NCI-H2081 (cell line): ENCODE data around the gene HSBP1L1.

Source experiments
- DNase-seq, 2 experiments: peaks; one replicate each; lab custom pipeline; 2025; lab: John Stamatoyannopoulos, UW

The HSBP1L1 gene

DNA sequence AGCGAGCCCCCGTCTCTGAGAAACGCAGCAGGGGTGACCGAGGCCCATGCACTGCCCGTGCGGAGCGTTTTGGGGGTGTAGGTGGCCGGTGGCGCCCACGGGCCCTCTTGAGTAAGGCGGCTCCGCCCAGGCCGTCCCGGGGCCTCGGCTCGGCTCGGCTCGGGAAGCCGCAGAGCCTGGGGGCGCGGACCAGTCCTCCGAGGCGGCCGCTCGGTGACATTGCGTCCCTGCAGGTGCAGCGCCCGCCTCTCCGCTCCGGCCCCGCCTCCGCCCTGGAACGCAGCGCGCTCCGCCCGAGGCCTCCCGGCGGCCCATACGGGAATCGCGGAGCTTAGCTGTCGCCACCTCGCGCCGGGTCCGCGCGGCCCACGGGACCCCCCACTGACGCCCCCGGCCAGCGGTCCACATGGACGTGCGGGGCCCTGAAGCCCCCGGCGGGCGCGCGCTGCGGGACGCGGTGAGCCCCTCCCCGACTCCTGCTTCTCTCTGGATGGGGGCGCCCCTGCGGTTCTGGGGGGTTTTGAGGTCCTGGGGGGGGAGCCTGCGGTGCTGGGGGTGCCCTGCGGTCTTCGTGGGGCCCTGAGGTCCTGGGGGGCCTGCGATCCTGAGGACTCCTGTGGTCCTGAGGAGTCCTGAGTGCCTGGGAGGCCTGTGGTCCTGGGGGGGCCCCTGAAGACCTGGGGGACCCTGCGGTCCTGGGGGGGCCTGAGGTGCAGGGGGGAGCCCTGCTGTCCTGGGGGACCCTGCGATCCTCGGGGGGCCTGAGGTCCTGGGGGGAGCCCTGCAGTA, at the start of gene HSBP1L1:
TSS of gene HSBP1L1 (plus strand) at position 314 of the 789 bp plus-strand sequence. CDS start at position 407, 93 bp downstream.
- peak in 1 of 2 experiments; percentile 39 for DNase-seq

DNA sequence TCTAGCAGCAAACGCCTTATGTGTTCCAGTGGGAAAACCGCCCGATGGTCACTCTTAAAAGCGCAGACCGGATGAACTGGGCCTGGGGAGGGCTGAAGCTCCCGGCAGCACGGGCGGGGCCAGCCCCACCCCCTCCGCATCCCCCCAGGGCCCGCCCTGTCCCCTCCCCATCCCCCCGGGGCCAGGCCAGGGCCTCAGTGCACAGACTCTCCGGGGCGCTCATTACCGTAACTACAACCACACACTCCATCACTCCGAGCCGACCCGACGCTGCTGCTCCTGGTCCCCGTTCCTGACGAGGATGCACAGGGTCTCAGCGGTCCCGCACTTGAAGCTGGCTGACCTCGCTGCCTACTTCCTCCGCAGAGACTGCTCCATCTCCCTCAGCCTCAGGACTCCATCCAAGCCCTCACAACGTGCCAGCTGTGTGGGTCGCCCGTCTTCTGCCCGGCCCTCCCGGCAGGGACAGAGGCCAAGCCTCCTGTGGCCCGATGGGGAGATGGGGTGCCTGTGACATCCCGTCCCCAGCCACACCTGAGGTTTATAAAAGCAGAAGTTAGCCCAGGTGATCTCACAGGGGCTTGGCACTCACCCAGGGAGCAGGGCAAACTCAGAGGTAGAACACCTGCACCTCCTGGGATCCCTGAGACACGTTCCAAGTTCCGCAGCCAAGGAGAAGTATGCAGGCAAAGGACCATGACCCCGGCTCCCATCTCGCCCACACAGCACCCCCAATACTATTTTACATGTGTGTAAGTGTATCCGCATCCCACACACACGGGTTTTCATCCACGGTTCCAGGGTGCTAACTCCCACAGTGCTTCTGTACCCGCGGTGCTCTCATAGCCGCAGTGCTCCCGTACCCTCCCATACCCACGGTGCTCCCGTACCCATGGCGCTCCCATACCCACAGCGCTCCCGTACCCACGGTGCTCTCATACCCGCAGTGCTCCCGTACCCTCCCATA, 49.0 kb upstream of the HSBP1L1 start:
- DNase-seq: no peak

DNA sequence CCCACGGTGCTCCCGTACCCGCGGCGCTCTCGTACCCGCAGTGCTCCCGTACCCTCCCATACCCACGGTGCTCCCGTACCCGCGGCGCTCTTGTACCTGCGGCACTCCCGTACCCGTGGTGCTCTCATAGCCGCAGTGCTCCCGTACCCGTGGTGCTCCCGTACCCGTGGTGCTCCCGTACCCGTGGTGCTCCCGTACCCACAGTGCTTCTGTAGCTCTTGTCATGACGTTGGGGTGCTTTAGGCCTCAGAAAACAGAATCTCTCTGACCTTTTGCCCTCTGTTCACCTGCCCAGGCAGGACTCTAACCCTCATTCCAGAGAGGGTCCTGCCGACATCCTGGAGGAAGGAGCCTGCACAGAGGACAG, 48.3 kb upstream of the HSBP1L1 start:
- no peak for DNase-seq

DNA sequence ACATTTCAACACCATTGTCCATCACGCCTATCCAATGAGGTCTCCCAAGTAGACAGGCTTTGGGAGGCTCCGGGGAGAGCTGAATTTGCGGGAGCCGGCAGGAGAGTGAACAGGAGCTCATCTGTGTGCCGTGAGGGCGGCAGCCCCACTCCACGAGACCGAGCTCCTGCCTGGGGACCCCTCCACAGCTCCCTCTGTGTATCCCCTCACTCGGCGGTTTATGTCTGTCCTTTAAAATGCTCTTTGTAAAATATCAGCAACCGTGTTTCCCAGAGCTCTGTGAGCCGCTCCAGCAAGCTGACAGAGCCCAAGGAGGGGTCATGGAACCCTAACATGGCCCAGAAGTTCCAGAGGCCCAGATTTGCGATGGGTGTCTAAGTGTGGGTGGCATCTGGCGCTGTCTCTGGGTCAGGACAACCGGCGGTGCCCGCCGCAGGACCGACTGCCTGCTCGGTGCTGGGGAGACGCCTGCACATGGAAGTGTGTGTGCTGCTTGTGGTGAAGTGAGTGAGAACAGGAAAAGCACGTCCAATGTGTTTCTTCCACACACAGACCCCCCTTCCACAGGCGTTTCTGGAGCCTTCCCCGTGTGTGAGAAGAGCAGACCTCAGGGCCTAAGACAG, 47.8 kb upstream of the HSBP1L1 start:
- no peak for DNase-seq

DNA sequence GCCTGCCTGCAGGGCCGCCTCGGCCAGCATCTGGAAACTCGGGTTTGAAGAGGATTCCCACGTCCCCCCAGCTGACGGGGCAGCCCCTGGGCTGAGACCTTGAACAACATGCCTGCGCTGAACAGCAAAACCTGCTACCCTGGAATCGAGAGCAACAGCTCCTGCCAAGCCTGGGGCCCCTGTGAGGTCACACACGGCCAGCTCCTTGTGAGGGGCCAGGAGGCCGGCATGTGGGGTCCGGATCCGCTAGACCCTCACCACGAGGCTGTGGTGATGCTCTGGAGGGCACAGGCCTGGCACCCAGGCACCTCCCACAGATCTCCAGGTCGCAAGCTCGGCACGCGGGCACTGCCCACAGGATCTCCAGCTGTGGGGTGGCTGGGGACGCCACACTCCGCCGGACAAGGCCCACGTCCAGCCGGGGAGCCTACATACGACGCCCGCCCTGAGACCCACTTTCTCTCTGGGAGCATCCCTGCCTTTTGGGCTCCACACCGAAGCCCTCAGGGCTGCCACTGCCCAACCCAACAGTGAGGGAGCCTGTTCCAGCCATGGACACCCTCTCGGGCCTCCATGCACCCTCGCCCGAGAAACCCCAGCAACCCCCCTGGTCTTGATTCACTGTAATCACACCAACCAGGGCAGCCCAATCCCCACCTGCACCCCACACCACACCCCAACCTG, 47.1 kb upstream of the HSBP1L1 start:
- no peak for DNase-seq

DNA sequence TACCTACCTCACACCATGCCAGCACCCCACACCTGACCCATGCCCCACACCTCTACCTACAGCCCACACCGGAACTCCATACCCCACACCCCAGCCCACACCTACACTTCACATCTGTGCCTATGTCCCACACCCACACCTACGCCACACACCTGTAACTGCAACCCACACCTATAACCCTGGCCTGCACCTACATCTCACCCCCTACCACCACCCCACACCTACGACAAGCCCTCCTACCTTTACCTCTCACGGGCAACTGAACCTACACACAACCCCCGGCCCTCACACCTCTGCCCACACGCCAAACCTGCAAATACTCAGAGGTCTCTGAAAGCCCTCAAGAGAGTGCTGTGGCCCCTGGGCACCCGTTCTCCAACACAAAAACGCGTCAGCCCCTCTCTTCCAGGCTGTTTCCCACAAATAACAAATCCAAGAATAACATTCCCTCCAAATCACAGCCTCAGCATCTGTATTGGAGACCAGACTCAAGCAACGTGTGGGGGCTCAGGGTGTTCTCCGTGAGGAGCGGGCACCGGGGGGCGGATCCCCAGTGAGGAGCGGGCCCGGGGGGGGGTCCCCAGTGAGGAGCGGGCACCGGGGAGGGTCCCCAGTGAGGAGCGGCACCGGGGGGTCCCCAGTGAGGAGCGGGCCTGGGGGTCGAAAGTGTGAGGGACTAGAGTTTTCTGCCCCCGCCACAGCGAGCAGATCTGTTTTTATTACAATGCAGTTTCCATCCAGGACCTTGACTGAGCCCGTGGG, 46.4 kb upstream of the HSBP1L1 start:
- DNase-seq: no peak

GRCh38 chr18:79918615-79919011, 45.8 kb upstream of the HSBP1L1 start:
- no peak for DNase-seq

- DNase-seq: no peak
Measured at GRCh38 chr18:79919089-79919488, 45.4 kb upstream of the HSBP1L1 start.

DNA sequence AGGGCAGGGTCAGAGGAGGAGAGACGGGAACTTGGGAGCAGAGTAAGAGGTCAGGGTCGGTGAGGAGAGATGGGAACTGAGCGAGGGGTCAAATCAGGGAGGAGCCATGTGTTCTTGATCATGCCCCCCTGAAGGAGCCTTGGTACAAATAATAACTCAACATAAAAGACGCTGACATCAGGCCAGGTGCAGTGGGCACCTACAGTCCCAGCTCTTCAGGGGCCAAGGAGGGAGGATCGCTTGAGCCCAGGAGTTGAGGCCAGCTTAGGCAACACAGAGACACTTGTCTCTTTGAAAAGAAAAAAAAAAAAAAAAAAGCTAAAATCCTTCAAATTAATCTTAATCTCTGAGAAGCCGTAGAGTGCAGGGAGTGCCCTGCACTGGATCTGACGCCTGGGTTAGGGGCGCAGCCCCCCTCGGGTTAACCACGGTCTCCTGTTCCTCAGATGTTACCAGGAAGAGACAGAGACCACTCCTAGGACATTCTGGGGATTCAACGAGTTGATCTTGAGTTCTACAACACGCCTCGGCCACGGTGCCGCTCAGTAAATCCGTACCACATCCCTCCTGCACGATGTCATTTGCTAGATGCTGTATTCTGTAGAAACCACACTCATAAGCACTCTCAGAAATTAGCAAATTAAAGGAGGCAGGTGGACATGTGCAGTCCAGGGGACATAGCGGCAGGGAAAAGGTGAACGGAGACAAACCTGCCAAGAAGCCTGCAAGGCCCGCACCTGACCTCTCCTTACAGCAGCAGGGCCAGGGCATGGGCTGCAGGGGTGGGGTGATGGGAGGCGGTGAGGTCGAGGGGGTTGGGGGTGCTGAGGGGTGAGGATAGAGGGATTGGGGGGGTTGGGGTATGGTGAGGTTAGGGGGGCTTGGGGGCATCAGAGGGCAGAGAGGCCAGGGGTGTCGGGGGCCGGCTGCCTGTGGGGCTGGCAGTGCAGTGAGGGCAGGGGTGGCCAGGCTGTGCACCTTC, 42.2 kb upstream of the HSBP1L1 start:
- no peak for DNase-seq

- no peak for DNase-seq
Measured at GRCh38 chr18:79922971-79923411, 41.5 kb upstream of the HSBP1L1 start.

DNA sequence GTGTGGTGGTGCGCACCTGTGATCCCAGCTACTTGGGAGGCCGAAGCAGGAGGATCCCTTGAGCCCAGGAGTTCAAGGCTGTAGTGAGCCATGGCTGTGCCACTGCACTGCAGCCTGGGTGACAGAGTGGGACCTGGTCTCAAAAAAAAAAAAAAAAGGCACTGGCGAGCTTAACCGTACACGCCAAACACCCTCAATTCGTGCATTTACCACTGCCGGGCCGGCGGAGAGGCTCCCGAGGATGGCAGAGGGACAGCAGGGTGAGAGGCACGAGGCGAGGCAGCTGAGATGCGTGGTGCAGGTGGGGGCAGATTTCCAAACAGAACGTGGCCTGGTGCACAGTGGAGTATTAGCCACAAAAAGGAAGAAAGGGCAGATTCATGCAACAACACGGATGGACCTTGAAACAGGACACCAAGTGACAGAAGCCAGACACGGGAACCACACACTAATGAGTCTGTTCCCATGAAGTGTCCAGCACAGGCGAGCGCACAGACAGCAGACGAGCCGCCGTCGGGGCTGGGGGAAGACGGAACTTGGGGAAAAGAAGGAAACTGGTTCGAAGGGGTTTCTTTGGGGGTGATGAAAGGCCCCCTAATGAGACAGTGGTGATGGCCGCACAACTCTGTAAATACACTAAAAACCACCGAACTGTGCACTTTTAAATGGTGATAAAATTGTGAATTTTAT, 40.4 kb upstream of the HSBP1L1 start:
- DNase-seq: no peak

DNA sequence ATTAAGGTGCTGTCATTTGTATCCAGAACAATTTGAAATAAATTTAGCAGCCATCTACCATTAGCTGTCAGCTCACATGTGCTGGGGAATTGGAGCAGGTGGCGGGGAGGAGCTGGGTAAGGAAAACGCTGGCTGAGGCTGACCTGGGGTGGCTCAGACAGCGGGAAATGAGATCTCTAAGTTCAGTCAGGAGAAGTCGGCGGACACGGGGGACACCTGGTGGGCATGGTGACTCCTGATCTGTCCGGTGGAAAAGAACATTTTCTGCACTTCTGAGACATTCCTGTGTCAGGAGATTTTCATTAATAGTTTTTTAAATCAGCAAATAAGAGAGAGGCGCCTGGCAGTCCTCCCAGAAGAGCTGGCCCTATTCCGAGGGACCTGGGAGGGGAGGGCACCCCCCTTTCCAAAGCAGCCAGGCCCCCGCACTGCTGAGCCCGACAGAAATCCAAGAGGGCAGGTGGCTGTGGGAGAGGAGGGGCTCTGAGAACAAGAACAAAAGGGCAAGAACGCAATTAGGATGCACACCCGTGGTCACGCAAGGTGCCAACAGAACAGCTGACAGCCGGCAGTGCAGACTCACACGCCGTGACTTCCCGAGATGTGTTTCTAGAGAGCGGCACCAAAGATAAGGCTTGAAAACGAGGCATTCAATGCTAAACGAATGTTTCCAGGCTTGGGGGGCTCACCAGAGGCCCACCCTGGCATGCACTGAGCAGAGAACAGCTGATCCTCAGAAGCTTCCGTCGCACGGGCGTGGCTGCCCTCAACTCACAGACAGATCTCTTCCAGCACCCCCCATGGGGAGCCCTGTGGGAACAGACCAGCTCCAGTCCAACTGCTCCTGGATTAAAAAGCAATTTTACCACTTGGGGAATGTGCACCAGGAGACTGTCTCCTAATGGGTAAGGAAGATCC, 39.4 kb upstream of the HSBP1L1 start:
- DNase-seq: peak; percentile 55 to 78

- no peak for DNase-seq
Measured at GRCh38 chr18:79926306-79926705, 38.1 kb upstream of the HSBP1L1 start.

DNA sequence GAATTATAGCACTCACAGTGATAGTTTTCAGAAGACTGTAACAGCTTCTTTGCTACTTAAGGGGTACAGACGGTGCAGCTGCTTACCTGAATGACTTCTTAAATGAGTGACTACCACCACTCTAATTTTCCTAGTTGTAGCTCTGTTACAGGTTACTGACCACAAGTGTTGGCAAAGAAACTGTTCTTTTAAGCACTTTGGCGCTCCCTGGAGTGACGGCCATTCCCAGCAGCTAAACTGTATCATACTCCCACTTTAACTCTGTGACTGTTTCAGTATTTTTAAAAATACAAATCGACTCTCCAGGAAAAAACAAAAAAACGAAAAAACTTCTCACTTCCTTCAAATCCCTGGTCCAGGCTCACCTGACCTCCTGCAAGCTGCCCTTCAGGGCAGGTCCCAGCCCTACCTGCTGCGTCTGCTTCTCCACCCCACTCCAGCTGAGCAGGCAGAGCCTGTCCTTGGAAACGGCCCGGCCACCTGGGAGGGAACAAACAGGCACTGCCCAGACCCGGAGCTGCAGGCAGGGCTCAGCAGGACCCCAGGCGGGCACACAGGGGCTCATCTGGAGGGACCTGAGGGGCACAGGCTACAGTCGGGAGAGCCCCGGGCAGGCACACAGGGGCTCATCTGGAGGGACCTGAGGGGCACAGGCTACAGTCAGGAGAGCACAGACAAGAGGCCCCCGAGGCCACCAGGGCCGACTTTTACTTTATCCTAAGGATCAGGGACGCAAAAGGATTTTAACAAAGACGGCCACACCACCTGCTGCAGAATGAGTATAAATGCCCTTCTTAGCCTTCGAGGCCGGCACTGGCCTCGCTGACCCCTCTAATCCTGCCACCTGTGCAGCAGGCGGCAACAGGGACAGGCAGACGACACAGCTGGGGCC, 37.5 kb upstream of the HSBP1L1 start:
- no peak for DNase-seq

GRCh38 chr18:79927607-79928562, 36.6 kb upstream of the HSBP1L1 start:
- DNase-seq: no peak

- DNase-seq: no peak
Measured at GRCh38 chr18:79928563-79928960, 35.9 kb upstream of the HSBP1L1 start.
